Uterus (tissue), 4 donors: ENCODE measurements around the gene HSPA1L. TPM values are rescaled to one million over a fixed set of nuclear protein-coding genes. Genes with fewer than 3 reads are reported as not detected.
"Not testable (repeated sequence)": the region's sequence is repeated elsewhere in the genome, so short reads cannot be mapped to it uniquely, and the experiment has no call there.

ENCODE experiments used
- DNase-seq, 2 donors: peaks; one replicate each; pipeline ENCODE4 v3.0.0-alpha.2; 2019 to 2020
- H3K27ac ChIP-seq, 2 donors: fragments of 200-600 bp; sonication (generic); 1 replicate in 1 of 2; 2 replicates in 1 of 2; pipeline ENCODE4 v1.5.1; 2016 to 2018
- H3K27me3 ChIP-seq, 2 donors: fragments of 200-600 bp; sonication (generic); one replicate each; pipeline ENCODE4 v1.5.1; 2018 to 2019; ENCODE audit warnings: control low read depth in 1 of 2
- H3K36me3 ChIP-seq, 2 donors: fragments of 200-600 bp; sonication (generic); one replicate each; pipeline ENCODE4 v1.5.1; 2019; ENCODE audit warnings: control low read depth in 1 of 2
- H3K4me1 ChIP-seq, 2 donors: fragments of 200-600 bp; sonication (generic); one replicate each; pipeline ENCODE4 v1.5.1; 2018 to 2019; ENCODE audit warnings: control low read depth in 1 of 2
- H3K4me3 ChIP-seq, 2 donors: fragments of 200-600 bp; sonication (generic); 1 replicate in 1 of 2; 2 replicates in 1 of 2; pipeline ENCODE4 v1.5.1; 2018 to 2019; ENCODE audit warnings: mild to moderate bottlenecking in 1 of 2
- H3K9me3 ChIP-seq, 2 donors: fragments of 200-600 bp; sonication (generic); one replicate each; pipeline ENCODE4 v1.5.1; 2019; ENCODE audit warnings: control low read depth in 1 of 2
- POLR2A ChIP-seq, 2 donors: fragments of 450-650 bp; IDR thresholded peaks; one replicate each; pipeline ENCODE4 v1.6.1; 2016; ENCODE audit warnings: antibody characterized with exemption in 2 of 2, mild to moderate bottlenecking in 1 of 2, moderate library complexity in 1 of 2
- intact Hi-C: fragments of 100-400 bp; cut with DNase I; formaldehyde crosslinking; loops from one replicate; pipeline ENCODE4 v1.15.1; 2023; ENCODE audit warnings: low total_unique reads
- total RNA-seq, 4 donors: library from RNA; depleted of rRNA in 3 of 4; stranded (reverse); fragments of >200 nt in 3 of 4; gene quantifications; one replicate each; pipeline versions ENCODE4 v1.1.0 to v1.2.4, GENCODE V29; 2014 to 2023
- TF ChIP-seq, protein P1 (sequence below), 4 experiments: fragments of 200-600 bp in 2 of 4; fragments of 450-650 bp in 2 of 4; sonication (generic) in 2 of 4; IDR thresholded peaks; one replicate each; pipeline ENCODE4 v1.5.1; 2016 to 2019; ENCODE audit warnings: antibody characterized with exemption in 4 of 4, mild to moderate bottlenecking in 2 of 4, moderate library complexity in 1 of 4
- donor health status: DM: yes; HTN: yes; CAD: no.

HSPA1L gene
- total RNA-seq, 4 donors from 2014 or later: 0.59 to 4.6 (median 2.3) TPM

DNA sequence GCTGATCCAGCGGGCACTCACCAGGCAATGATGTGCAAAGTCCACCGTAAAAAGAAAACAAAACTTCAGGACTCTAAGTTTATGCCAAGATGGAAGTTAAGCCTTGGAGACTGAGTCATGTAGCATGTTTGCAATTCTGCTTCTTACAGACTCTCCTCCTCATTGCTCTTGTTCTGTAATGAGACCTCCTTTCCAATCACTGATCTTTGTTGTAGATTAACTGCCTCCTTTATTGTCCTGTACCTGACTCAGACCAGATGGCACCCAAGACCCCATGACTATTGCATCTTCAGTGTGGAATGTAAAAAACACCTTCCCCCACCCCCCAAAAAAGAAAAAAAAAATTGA lies 36.4 kb upstream of the HSPA1L start:
- no peak for DNase-seq
- H3K9me3 ChIP-seq: no peaks in the 10 kb centered on the region
- no peaks in the 10 kb centered on the region for H3K4me1 ChIP-seq
- no peaks in the 10 kb centered on the region for H3K27me3 ChIP-seq
- intact Hi-C loops: no loop called here
- no peak for TF ChIP-seq POLR2A (IDR thresholded peaks at IDR 0.05)
- TF ChIP-seq, protein P1, sequence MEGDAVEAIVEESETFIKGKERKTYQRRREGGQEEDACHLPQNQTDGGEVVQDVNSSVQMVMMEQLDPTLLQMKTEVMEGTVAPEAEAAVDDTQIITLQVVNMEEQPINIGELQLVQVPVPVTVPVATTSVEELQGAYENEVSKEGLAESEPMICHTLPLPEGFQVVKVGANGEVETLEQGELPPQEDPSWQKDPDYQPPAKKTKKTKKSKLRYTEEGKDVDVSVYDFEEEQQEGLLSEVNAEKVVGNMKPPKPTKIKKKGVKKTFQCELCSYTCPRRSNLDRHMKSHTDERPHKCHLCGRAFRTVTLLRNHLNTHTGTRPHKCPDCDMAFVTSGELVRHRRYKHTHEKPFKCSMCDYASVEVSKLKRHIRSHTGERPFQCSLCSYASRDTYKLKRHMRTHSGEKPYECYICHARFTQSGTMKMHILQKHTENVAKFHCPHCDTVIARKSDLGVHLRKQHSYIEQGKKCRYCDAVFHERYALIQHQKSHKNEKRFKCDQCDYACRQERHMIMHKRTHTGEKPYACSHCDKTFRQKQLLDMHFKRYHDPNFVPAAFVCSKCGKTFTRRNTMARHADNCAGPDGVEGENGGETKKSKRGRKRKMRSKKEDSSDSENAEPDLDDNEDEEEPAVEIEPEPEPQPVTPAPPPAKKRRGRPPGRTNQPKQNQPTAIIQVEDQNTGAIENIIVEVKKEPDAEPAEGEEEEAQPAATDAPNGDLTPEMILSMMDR (IDR thresholded peaks at IDR 0.05): no peak
- H3K4me3 ChIP-seq: no peak overlapping the region
- no peaks in the 10 kb centered on the region for H3K36me3 ChIP-seq
- no peak overlapping the region for H3K27ac ChIP-seq

DNA sequence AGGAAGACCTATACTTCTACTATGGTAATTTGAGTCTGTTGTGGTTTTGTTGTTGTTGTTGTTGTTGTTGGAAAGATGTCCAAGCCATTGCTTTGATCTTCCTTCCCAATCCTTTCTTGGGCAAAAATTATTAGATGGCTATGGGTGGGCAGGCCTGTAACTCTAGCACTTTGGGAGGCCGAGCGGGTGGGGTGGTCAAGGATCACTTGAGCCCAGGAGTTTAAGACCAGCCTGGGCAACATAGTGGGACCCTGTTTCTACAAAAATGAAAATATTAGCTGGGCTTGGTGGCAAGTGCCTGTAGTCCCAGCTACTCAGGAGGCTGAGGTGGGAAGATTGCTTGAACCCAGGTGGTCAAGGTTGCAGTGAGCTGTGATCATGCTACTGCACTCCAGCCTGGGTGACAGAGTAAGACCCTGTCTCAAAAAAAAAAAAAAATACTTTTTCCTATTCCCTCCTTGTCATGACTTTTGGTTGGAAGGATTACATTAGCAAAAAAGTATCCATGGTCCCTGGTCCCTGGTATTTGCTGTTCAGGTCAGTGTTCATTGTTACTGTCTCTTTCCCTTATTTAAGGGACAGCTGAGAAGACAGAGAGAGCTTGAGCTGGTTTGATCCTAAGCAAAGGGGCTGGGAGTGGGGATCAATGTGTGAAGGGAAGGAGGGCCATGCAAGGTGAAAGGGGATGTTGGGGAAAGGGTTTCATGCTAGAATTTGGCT lies 35.8 kb upstream of the HSPA1L start:
- Histone ChIP-seq H3K27ac (no peak overlapping the region), H3K4me1 (no peaks in the 10 kb centered on the region), H3K4me3 (no peak overlapping the region), H3K9me3 (no peaks in the 10 kb centered on the region), H3K27me3 (no peaks in the 10 kb centered on the region), H3K36me3 (no peaks in the 10 kb centered on the region)
- TF ChIP-seq POLR2A (IDR thresholded peaks at IDR 0.05): no peak
- TF ChIP-seq, protein P1 (IDR thresholded peaks at IDR 0.05): no peak
- intact Hi-C loops: no loop called here
- no peak for DNase-seq

- no peaks in the 10 kb centered on the region for H3K4me1 ChIP-seq
- no peak overlapping the region for H3K27ac ChIP-seq
- no peak overlapping the region for H3K4me3 ChIP-seq
- H3K27me3 ChIP-seq: no peaks in the 10 kb centered on the region
- DNase-seq: no peak
- TF ChIP-seq, protein P1 (IDR thresholded peaks at IDR 0.05): no peak
- TF ChIP-seq POLR2A (IDR thresholded peaks at IDR 0.05): no peak
- no peaks in the 10 kb centered on the region for H3K9me3 ChIP-seq
- intact Hi-C loops: no loop called here
- H3K36me3 ChIP-seq: no peaks in the 10 kb centered on the region
Observed at GRCh38 chr6:31847276-31847978, 32.3 kb upstream of the HSPA1L start.

GRCh38 chr6:31844507-31844906 lies 29.4 kb upstream of the HSPA1L start:
- Histone ChIP-seq H3K4me1 (no peaks in the 10 kb centered on the region), H3K4me3 (no peak overlapping the region), H3K9me3 (no peaks in the 10 kb centered on the region), H3K27me3 (no peaks in the 10 kb centered on the region), H3K36me3 (no peaks in the 10 kb centered on the region), H3K27ac (no peak overlapping the region)
- intact Hi-C loops: no loop called here
- TF ChIP-seq POLR2A (IDR thresholded peaks at IDR 0.05): no peak
- TF ChIP-seq, protein P1 (IDR thresholded peaks at IDR 0.05): no peak
- DNase-seq: no peak

- H3K4me1 ChIP-seq: peaks cover 0 to 6% of the 10 kb centered on the region in 2 donors
- H3K9me3 ChIP-seq: no peaks in the 10 kb centered on the region
- H3K36me3 ChIP-seq: no peaks in the 10 kb centered on the region
- intact Hi-C loops: no loop called here
- H3K27ac ChIP-seq: no peak overlapping the region
- no peak for DNase-seq
- TF ChIP-seq, protein P1 (IDR thresholded peaks at IDR 0.05): no peak
- TF ChIP-seq POLR2A (IDR thresholded peaks at IDR 0.05): no peak
- H3K27me3 ChIP-seq: no peaks in the 10 kb centered on the region
- no peak overlapping the region for H3K4me3 ChIP-seq
Observed at GRCh38 chr6:31842053-31842452, 27.0 kb upstream of the HSPA1L start.

DNA sequence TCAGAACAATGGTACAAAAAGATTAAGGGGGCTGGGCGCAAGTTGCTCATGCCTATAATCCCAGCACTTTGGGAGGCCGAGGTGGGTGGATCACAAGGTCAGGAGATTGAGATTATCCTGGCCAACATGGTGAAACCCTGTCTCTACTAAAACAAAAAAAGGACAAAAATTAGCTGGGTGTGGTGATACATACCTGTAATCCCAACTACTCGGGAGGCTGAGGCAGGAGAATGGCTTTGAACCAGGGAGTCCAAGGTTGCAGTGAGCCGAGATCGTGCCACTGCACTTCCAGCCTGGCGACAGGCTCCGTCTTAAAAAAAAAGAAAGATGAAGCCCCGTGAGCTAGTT lies 24.7 kb upstream of the HSPA1L start:
- H3K27me3 ChIP-seq, DNase-seq, H3K27ac ChIP-seq, H3K36me3 ChIP-seq, H3K4me3 ChIP-seq, intact Hi-C loops, H3K9me3 ChIP-seq: not testable (repeated sequence)
- peaks cover 0 to 12% of the 10 kb centered on the region in 2 donors for H3K4me1 ChIP-seq
